ENCODE measurements around the gene MKX.
"Not testable (repeated sequence)": the region's sequence is repeated elsewhere in the genome, so short reads cannot be mapped to it uniquely, and the experiment has no call there.

MKX gene

DNA sequence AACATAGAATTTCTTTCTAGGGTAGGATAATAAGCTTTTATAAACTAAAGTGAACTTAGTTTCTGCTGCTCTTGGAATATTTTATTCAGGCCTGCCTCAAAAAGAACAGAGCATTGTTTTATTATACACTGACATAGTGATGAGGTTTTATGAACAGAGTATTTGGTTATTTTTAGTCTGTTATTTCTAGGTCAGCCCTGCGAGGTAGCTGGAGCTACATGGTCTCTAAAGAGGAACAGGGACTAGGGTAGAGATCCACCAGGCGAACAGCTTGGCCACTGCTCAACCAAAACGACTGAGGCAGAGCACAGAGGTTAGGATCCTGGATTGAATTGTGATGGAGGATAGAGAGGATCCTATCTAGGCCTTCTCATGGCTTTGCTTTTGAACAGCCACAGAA, 53.0 kb downstream of the MKX start:
- DNase-seq (ENCODE audit: low read depth, low spot score) = no peak

DNA sequence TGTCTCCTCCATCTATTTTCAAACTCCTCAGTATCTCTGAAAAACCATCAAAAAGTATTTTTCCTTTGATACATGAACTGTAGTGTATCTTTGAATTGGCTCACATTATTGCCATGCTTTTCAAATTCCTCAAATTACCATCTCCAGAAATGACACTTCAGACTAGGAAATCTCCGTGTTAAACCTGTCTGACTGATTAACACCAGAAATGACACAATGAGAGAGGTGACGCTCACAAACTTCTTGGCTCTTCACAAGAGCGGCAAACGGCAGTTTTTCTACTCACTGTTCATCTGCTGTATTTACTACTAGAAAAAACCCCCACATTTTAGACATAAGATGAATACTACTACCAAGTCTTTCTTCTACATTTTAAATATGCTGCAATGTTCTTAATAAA, 56.6 kb downstream of the MKX start:
- DNase-seq (ENCODE audit: low read depth, low spot score) = no peak

- no peak for DNase-seq (ENCODE audit: low read depth, low spot score)
These were observed 57.3 kb downstream of the MKX start for GRCh38 chr10:27688276-27688675.

DNA sequence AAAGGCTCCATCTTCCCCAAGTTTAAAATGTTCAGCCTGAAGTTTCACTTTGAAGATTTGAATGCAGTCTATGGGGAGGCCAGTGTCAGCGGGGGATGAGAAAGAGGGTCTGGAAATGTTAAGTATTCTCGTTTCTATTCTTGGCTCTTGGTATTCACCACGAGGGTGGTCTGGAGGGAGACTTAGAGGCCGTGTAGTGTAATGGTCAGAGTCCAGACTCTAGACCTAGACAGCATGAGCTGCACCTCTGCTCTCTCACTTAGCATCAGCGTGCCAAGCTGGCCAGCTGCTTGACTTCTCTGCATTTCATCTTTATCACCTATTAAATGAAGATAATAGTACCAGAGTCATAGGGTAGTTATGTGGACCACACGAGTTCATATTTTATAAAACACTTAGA, 57.9 kb downstream of the MKX start:
- no peak for DNase-seq (ENCODE audit: low read depth, low spot score)

GRCh38 chr10:27687326-27687725, 58.3 kb downstream of the MKX start:
- no peak for DNase-seq (ENCODE audit: low read depth, low spot score)

DNA sequence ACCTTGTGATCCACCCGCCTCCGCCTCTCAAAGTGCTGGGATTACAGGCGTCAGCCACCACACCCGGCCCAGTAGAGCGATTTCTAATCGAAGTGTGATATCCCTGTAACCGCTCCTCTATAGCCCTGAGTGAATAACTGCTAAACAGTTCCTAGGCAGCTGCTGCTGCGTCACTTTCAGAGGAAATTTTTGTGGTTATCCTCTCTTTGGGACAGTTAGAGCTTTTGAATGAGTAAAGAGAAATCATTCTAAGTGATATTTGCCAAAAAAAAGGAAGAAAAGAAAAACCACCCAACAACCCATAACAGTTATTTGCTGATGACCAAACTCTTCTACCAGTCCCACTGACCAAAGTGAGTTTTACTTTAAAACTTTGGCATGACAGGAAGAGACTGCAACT, 59.9 kb downstream of the MKX start:
- no peak for DNase-seq (ENCODE audit: low read depth, low spot score)

DNA sequence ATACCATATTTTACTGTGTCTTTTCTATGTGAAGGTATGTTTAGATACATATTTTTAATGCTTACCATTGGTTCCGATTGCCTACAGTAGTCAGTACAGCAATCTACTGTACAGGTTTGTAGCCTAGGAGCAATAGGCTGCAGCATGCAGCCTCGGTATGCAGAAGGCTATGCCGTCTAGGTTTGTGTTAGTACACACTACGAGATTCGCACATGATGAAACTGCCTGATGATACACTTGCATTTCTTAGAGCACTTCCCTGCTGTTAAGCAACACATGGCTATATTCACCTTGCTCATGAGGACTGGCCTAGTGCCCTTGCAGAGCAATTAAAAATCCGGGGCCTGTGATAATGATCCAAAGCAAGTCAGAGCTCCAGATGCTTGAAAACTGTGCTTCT, 62.4 kb downstream of the MKX start:
- DNase-seq (ENCODE audit: low read depth, low spot score) = no peak

DNA sequence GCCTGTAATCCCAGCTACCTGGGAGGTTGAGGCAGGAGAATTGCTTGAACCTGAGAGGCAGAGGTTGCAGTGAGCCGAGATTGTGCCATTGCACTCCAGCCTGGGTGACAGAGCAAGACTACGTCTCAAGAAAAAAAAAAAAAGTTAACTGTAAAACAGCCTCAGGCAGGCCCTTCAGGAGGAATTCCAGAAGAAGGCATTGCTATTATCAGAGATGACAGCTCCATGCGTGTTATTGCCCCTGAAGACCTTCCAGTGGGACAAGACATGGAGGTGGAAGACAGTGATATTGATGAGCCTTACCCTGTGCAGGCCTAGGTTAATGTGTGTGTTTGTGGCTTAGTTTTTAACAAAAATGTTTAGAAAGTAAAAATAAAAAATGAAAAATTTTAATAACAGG, 63.8 kb downstream of the MKX start:
- DNase-seq (ENCODE audit: low read depth, low spot score) = not testable (repeated sequence)

DNA sequence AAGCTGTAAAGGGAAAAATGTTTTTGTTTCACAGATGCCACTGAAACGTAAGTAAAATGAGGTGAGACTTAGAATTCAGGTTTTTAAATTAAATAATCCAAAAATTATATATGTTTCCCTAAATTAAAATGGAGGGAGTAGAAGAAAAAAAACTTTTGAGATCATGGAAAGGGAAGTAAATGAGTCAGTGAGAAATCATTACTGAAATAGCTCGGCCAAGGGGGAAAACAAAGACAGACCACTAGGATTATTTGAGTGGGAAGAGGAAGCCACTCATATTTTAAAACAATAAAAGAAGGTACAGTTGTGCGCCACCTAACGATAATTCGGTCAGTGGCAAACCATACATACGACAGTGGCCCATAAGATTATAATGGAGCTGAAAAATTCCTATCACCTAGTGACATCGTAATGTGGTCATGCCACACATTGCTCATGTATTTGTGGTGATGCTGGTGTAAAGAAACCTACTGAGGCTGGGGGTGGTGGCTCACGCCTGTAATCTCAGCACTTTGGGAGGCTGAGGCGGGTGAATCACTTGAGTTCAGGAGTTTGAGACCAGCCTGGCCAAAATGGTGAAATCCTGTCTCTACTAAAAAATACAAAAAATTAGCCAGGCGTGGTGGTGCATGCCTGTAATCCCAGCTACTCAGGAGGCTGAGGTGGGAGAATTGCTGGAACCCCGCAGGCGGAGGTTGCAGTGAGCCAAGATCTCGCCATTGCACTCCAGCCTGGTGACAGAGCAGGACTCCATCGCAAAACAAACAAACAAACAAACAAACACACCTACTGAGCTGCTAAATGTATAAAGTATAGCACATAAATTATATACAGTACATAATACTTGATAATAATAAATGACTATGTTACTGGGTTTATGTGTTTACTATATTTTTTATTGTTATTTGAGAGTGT, 64.7 kb downstream of the MKX start:
- DNase-seq (ENCODE audit: low read depth, low spot score) = no peak

- no peak for DNase-seq (ENCODE audit: low read depth, low spot score)
These were observed 65.5 kb downstream of the MKX start for GRCh38 chr10:27680006-27680557.

DNA sequence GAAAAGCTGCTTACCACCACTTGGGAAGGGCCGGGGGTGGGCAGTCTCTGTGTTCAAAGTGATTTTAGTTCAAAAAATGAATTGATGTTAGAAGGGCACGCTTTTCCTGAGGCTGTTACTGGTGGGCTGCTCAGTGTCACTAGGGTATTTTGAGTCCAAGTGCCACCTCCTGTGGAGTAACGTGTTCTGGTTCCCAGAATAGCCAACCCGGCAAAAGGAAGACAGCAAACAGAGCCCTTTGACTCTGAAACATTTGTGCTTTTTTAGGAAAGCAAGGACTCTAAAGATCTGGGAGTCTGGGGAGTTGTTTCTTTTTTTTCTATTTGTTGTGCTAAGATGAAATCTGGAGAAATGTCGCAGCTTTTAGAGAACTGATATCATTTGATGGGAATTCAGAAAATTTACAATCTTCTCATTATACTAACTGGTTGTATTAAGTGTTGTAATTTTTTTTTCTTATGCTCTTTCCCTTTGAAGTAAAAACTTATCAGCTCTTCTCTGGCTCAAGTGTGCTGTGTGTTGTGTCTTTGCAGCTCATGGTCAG, 66.2 kb downstream of the MKX start:
- no peak for DNase-seq (ENCODE audit: low read depth, low spot score)

DNA sequence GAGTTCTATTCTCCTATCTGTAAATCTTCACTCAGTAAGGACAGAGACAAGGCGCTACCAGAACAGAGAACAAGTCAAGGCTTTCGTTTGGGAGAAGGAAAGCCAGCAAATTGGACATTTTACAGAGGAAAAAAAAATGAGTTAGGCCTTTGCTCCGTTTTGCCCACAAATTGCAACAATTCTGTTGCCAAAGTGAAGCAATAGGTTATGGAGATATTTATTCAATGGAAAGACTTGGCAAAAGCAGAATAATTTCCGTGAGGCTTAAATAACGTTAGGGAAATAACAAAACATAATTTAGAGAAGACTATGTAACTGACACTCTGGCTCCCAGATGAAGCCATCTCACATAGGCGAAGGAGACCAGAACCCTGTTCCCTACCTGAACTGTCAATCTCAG, 67.5 kb downstream of the MKX start:
- no peak for DNase-seq (ENCODE audit: low read depth, low spot score)

DNA sequence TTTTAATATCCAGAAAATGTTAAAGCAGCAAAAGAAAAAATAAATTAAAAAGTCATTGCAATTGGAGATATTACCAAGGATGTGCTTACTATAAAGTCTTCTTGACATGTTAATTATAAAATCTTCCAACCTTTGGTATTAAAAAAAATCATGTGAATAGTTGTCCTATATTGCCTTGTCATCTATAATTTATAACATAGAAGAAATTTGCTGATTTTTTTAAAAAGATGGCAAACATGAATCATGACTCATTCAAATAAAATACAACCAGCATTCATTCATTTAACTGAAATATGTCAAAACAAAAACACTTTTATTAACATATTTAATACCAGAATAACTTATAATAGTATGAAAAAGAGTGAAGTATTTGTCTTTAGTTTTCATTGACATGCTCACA, 72.6 kb downstream of the MKX start:
- DNase-seq (ENCODE audit: low read depth, low spot score) = no peak

- DNase-seq (ENCODE audit: low read depth, low spot score) = no peak
These were observed 73.8 kb downstream of the MKX start for GRCh38 chr10:27671821-27672220.

GRCh38 chr10:27664461-27664860, 81.2 kb downstream of the MKX start:
- no peak for DNase-seq (ENCODE audit: low read depth, low spot score)

- DNase-seq (ENCODE audit: low read depth, low spot score) = no peak
These were observed 82.0 kb downstream of the MKX start for GRCh38 chr10:27663621-27664020.

- DNase-seq (ENCODE audit: low read depth, low spot score) = no peak
These were observed 83.9 kb downstream of the MKX start for GRCh38 chr10:27661514-27662286.

DNA sequence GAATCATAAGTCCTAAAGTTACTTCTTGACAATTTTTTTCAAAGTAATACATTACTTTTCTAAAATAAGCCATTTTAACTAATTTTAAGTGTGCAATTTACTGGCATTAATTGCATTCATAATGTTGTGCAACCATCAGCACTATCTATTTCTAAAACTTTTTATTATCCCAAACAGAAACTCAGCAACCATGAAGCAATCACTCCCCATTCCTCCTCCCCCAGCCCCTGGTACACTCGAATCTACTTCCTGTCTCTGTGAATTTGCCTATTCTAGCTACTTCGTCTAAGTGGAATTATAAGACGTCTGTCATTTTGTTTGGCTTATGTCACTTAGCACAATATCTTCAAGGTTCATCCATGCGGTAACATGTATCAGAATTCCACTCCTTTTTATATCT, 84.9 kb downstream of the MKX start:
- no peak for DNase-seq (ENCODE audit: low read depth, low spot score)

DNA sequence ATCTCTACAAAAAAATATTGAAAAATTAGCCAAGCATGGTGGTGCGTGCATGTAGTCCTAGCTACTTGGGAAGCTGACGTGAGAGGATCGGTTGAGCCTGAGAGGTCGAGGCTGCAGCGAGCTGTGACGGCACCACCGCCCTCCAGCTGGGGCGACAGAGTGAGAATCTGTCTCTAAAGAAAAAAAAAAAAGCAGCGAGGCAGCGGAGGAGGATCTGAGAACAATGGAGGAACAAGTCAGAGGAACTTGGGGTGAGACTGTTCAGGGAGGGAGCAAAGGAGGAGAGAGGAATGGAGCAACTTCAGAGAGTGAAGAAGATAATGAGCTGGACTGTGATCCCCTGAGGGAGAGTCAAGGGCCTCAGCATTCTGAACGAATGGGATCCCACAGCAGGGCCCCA, 85.4 kb downstream of the MKX start:
- no peak for DNase-seq (ENCODE audit: low read depth, low spot score)

DNA sequence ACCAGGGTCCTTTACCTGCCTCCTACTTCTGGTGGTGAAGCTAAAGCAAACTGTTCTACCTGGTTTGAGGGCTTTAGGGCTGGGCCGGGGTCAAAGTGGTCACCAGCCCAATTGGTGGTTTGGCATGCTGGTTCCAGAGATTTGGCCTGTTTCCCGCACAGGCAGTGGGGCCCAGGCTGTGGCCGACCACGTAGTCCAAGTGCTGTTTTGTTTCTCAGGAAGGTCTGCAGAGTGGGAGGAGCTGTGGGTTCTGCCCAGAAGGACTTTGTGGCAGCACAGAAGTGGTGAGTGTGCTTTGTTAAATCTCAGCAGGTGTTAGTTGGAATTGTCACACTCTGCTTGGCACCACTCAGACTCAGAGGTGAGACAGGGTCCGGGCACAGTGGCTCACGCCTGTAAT, 85.8 kb downstream of the MKX start:
- no peak for DNase-seq (ENCODE audit: low read depth, low spot score)

DNA sequence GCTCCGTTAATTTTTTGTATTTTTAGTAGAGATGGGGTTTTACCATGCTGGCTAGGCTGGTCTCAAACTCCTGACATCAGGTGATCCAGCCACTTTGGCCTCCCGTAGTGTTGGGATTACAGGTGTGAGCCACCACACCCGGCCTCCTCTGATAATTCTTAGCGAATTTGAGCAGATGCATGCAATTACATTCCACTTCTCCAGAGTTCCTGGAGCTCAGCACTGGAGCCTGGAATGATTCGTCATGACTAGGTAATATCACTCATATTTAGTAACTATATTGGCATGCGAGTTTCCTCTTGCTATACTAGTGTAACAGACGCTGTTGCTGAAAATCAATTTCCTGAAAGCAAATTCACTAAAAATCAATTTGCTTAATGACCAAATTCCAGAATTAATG, 86.8 kb downstream of the MKX start:
- DNase-seq (ENCODE audit: low read depth, low spot score) = no peak

GRCh38 chr10:27655296-27655695, 90.3 kb downstream of the MKX start:
- DNase-seq (ENCODE audit: low read depth, low spot score) = no peak

Data from smooth muscle cell of the brain vasculature (primary cell).